ENCODE data around the gene TCF25. TPM values are rescaled to one million over a fixed set of nuclear protein-coding genes. Genes with fewer than 3 reads are reported as not detected.

TCF25 gene
- total RNA-seq, 1 experiment from 2014 or later = 76.6 TPM

DNA sequence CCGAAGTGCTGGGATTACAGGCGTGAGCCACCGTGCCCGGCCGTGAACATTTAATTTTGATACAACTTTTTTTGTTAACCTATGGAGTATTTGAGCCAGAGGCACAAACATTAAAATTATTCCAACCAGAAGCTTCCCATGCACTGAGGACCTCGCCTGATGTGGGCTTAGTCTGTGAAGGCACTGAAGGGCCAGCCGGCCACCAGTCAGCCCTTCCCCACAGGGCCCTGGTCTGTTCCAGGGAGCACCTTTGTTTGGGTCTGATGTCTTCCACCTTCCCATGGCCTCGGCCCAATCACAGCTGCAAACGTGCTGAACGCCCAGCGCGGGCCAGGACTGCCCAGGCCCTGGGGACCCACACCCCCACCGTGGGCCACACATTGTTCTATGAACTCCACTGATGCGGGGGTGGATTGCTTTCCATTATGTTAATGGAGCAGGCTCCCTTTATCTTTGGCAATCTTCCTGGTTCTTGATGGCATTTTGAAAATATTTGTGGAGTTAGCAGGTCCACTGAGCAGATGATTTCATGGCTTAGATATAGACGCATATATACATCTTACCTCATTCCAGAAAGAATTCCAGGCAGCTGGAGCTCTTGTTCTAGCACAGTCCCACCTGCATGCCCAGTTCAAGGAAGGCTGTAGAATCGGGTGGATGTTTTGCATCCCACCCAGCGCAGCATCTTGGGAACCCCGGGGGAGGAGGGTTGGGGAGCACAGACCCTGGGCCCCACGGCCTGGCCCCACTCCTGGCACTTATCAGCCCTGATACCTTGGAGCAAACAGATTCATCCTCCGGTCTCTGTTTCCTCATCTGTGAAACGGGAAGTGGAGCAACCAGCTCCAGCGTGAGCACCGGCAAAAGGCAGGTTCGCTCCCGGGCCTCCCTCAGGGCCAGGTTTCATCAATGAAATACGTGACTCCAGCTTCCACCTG, 30.7 kb upstream of the TCF25 start:
- DNase-seq (ENCODE audit: low read depth, low spot score) = no peak
- in situ Hi-C loops (cut with HindIII; ENCODE audit: low pct_unique_long_range_greater_than_20kb, low sequenced_read_pairs) = no loop called here

DNA sequence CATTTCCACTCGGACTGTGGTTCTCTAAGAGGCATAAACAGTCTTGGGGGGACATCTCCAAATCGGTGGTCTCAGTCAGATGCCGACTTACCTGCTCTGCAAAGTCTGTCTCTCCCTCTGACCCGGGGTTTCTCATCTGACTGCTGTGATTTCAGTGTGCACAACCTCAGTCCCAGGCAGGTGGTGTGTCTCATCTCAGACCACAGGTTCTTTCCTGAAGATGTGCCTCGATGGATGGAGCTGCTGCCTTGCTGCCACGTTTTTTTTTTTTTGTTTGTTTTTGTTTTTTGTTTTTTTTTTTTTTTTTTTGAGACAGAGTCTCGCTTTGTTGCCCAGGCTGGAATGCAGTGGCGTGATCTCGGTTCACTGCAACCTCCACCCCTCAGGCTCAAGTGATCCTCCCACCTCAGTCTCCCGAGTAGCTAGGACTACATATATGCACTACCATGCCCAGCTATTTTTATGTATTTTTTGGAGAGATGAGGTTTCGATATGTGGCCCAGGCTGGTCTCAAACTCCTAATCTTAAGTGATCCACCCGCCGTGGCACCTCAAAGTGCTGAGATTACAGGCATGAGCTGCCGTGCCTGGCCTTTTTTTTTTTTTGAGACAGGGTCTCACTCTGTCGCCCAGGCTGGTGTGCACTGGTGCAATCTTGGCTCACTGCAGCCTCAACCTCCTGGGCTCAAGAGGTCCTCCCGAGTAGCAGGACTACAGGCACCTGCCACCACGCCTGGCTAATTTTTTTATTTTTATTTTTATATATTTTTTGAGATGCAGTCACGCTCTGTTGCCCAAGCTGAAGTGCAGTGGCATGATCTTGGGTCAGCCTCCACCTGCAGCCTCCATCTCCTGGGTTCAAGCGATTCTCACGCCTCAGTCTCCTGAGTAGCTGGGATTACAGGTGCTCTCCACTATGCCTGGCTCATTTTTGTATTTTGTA, 29.7 kb upstream of the TCF25 start:
- DNase-seq (ENCODE audit: low read depth, low spot score) = no peak
- in situ Hi-C loops (cut with HindIII; ENCODE audit: low pct_unique_long_range_greater_than_20kb, low sequenced_read_pairs) = no loop called here

DNA sequence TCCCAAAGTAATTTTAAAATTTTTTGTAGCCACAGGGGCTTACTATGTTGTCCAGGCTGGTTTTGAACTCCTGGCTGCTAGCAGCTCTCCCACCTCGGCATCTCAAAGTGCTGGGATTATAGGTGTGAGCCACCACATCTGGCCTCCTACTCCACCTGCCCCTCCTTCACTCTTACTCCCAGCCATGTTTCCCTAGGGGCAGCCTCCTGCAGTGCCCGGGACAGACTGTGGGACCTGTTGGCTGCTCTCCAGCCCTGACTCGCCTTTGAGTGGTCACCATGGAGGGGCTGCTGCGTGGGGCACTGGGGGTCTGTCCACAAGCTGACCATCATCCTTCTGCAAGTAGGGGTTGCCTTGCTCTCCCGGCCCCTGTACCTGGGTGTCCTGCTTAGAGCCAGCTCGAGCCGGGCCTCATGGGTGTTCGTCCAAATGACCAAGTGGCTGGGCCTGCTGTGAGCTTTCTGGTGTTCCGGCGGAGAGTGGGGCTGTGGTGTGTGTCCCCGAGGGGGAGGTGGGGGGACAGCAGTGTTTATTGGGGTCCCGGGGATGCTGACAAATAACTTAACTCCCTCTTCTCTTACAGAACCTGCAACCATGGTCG, 28.6 kb upstream of the TCF25 start:
- no peak for DNase-seq (ENCODE audit: low read depth, low spot score)
- in situ Hi-C loops (cut with HindIII; ENCODE audit: low pct_unique_long_range_greater_than_20kb, low sequenced_read_pairs) = no loop called here

DNA sequence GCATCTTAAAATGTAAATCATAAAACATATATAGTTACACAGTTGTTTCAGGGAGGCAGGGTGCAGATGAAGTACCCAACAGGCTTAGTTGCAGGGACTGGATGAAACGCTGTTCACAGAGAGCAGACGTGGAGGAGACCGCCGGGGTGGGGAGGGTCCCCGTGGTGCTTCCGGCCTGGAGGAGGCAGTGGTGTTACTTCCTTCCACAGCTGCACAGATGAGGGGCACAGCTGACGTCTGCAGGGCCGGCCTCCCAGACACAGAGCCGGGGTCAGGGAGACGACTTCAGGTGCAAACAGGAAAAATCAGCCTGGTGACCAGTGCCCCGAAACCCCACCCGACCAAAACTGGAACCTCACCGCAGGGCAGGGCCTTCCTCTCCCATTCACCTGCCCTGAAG, 28.0 kb upstream of the TCF25 start:
- no peak for DNase-seq (ENCODE audit: low read depth, low spot score)
- in situ Hi-C loops (cut with HindIII; ENCODE audit: low pct_unique_long_range_greater_than_20kb, low sequenced_read_pairs) = no loop called here

DNA sequence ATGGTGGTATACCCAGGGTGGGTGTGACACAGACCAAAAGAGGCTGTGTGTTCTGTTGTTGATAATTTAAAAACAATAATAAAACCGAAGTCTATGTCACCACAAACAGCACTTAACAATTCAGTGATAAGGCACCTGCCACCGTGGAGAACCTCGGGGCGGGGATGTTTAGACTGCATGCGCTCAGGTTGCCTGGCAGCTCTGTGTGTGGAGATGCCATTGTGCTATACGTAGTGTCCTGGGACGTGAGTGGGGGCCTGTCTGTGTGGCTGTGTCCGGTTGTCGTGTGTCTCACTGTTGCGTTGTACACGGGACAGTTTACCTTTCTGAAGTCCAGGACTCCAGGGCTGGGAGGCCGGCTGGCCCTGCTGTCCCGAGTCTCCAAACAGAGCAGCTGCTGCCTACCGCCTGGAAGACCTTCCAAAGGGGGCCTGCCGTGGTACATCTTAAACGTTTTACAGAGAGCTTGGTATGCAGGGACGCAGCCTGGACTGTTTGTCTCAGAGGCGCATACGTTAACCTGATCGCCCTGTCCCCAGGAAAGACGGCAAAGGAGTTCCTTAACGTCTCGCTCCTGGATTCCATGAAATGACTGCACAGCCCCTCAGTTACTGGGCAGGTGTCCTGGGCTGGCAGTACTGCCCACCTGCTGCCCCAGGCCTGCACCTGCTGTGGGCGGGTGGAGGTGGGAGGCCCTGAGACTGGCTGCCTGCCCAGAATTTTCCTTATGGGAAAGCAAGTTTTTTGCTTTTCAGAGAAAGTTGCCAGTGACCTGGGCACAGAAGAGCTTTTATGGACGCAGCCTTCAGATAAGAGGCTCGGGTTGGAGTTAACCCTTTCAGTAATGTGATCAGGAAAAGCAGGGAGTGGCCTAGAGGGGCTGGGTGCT, 26.1 kb upstream of the TCF25 start:
- in situ Hi-C loops (cut with HindIII; ENCODE audit: low pct_unique_long_range_greater_than_20kb, low sequenced_read_pairs) = no loop called here
- DNase-seq (ENCODE audit: low read depth, low spot score) = no peak

DNA sequence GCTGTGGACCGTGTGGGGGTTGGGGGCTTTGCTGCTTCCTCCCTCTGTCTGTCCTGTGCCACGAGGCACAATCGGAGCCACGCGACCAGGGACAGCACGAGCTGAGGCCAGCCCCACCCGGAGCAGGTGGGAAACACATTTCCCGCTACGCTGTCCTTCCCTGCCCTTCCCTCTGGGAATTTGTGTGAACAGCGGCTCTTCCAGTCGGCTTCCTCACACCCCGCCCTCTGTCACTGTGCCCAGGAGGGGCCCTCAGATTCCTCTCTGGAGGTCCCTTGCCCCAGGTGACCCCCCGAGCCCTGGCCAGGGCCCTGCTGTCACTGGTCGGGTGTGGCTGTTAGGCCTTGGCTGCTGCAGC, 25.5 kb upstream of the TCF25 start:
- in situ Hi-C loops (cut with HindIII; ENCODE audit: low pct_unique_long_range_greater_than_20kb, low sequenced_read_pairs) = no loop called here
- DNase-seq (ENCODE audit: low read depth, low spot score) = no peak

DNA sequence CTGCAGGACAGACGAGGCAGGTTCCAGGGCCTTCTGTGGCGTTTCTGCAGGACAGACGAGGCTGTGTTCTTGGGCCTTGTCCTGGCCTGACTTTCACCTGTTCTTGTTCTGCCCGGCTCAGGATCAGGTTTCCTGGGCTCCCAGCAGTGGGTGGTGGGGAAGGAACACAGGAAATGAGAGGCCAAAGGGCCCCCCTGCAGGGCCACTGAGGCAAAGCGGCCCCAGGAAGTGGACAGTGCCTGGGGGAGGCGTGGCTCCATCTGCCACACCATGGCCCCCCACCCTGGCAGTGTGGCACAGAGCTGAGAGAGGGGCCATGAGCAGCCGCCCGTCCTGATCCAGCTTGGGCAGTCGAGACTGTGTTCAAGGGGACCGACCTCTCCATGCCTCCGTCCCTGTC, 24.4 kb upstream of the TCF25 start:
- in situ Hi-C loops (cut with HindIII; ENCODE audit: low pct_unique_long_range_greater_than_20kb, low sequenced_read_pairs) = no loop called here
- DNase-seq (ENCODE audit: low read depth, low spot score) = no peak

DNA sequence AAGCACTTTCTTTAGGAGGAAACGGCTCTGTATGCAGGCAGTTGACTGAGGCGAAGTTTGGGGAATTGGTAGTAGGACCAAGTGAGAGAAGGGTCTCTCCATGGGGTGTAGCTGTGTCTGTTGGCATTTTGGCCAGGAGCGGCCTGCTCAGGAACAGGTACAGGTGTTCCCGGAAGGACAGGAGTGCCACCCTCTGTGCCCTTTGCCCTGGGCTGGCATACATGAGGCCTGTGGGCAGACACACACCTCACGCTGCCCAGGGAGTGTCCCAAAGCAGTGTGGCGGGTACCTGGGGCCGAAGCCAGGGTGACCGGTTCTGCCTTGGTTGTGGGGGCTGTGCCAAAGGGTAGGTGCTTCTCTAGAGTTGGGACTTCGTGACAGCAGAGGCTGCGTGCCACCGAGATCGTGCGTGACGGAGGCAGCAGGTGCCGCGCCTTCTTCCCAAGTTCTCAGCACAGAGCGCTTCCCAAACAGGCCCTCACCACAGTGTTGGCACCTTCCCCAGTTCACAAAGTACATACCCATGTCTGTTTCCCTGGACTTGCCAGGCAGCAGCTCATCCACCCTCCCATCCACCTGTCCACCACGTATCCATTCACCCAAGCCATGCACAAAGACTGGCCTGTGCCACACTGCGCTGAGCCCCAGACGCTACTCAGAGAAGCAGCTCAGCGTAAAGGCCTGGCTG, 19.9 kb upstream of the TCF25 start:
- no peak for DNase-seq (ENCODE audit: low read depth, low spot score)
- in situ Hi-C loops (cut with HindIII; ENCODE audit: low pct_unique_long_range_greater_than_20kb, low sequenced_read_pairs) = no loop called here

DNA sequence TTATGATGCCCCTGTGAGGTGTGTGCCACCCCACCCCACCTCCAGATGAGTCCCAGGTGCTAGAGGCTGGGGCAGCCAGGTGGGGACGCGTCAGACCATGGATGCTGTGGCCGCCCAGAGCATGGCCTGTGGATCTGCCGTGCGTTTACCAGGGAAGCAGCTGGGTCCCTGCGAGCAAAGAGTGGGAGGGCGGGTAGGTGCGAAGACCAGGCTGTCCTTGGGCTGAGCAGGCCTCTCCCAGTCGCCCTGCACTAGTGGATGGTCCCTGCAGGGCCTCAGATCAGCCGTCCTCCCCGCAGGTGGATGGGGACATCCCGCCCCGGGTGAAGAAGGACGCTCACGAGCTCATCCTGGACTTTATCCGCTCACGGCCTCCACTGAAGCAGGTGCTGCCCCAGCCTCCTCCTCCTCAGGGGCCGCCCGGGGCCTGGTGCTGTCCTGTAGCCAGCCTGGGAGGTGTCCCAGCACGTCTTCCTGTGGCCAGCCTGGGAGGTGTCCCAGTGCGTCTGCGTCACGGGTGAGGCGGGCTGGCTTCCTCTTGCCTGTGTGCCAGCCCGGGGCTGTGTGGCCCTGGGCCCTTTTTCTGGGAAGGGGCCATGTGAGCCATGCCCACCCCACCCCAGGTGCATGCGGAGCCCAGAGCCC, 18.0 kb upstream of the TCF25 start:
- DNase-seq (ENCODE audit: low read depth, low spot score) = no peak
- in situ Hi-C loops (cut with HindIII; ENCODE audit: low pct_unique_long_range_greater_than_20kb, low sequenced_read_pairs) = no loop called here

DNA sequence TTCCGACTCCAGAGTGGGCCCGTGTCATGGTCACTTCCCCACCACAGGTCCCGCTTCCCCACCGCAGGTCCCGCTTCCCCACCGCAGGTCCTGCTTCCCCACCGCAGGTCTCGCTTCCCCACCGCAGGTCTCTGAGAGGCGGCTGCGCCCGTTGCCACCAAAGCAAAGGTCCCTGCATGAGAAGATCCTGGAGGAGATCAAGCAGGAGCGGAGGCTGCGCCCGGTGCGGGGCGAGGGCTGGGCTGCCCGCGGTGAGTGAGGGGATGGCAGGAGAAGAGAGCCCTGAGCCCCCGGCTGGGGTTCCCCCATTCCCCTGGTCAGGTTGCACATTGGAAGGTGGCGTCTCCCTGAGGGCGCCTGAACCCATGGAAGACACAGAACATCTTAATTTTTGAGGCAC, 17.4 kb upstream of the TCF25 start:
- no peak for DNase-seq (ENCODE audit: low read depth, low spot score)
- in situ Hi-C loops (cut with HindIII; ENCODE audit: low pct_unique_long_range_greater_than_20kb, low sequenced_read_pairs) = no loop called here

DNA sequence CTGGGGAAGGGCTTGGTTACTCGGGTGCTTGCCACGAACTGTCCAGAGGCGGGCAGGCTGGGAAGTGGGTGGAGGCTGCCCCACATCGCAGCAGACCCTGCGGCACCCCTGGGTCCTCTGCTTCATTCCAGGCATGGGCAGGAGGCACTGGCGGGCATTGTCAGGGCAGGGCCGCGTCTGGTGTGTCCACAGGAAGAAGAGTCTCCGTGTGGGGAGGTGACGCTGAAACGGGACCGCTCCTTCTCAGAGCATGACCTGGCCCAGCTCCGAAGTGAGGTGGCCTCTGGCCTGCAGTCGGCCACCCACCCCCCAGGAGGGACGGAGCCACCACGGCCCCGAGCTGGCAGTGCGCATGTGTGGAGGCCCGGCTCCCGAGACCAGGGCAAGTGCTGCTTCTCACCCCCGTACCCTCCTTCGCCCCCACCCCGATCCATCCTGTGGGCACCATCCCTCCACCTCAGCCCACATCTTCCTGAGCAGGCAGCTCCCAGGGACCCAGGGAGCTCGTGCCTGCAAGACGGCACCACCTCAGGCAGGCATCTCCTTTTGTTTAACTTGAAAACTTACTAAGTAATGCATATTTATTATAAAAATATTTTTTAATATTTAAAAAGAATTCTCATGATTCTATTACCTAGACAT, 14.3 kb upstream of the TCF25 start:
- in situ Hi-C loops (cut with HindIII; ENCODE audit: low pct_unique_long_range_greater_than_20kb, low sequenced_read_pairs) = no loop called here
- no peak for DNase-seq (ENCODE audit: low read depth, low spot score)

DNA sequence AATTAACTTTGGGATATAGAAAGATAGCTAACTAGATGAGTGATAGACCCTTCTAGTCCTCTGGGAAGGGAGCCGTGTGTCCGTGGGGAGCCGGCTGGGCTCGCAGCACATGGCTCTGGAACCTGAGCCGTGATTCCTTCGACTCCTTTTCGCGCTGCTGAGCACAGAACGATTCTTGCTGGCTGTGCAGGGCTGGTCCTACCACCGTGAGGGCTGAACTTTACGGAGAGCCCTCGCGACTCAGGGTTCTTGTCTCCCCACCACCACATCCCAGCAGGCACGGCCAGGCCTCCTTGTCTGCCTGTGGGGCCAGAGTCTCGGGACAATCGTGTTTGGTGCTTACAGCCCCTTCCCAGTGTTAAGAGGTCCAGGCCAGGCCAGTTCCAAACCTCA, 13.8 kb upstream of the TCF25 start:
- no peak for DNase-seq (ENCODE audit: low read depth, low spot score)
- in situ Hi-C loops (cut with HindIII; ENCODE audit: low pct_unique_long_range_greater_than_20kb, low sequenced_read_pairs) = no loop called here

DNA sequence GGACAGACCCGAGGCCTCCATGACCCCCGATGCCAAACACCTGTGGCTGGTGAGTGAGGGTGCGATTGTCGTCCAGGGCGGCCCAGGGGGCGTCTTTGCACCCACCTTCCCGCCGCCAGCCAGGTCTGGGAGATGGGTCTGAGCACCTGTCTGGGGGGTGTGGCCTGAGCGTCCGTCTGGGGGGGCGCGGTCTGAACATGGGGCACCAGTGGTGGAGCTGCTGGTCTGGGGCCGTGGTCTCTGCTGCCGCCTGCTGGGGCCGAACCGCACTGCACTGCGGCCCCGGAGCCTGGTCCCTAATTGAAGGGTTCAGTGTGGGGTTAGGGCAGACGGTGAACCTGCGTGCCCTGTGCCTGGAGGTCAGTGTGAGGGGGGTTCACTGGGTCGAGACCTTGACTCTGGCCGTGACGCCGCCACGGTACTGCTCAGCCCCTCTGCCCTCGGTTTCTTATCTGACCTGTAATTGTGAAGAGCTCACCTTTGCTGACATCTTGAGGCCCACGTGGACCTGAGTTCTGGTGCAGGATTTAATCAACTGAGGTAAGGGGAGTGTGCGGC, 12.6 kb upstream of the TCF25 start:
- in situ Hi-C loops (cut with HindIII; ENCODE audit: low pct_unique_long_range_greater_than_20kb, low sequenced_read_pairs) = no loop called here
- peak; percentile 56 for DNase-seq (ENCODE audit: low read depth, low spot score)

DNA sequence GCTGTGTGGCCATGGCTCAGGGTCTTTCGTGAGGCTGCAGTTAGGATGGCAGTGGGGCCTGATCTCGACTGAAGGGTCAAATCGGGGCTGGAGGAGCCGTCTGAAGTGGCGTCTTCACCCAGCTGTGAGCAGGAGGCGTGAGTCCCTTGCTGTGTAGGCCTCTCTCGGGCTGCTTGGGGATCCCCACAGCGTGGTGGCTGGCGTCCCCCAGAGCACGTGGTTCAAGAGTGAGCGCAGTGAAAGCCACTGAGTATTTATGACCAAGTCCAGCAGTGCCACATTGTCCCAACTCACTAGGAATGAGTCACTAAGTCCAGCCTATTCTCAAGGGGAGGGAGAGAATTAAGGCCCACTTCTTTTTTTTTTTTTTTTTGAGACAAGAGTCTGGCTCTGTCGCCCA, 11.7 kb upstream of the TCF25 start:
- in situ Hi-C loops (cut with HindIII; ENCODE audit: low pct_unique_long_range_greater_than_20kb, low sequenced_read_pairs) = no loop called here
- no peak for DNase-seq (ENCODE audit: low read depth, low spot score)

DNA sequence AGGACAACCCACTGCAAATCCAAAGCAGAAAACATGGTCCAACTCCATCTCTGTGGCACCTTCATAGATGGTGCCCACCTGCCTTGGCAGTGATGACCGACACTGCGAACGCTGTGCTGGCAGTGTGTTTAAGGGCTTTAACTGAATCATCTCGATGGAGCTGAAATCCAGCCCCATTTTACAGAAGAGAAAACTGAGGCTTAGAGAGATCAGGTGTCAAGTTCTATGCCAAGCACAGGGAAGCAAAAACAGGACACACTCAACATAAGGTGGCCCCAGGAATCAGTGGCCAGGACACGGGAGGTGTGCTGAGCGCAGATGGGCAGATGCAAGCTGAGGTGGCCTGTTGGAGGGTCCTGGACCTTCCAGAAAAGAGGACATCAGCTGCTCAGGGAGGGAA, 10.7 kb upstream of the TCF25 start:
- in situ Hi-C loops (cut with HindIII; ENCODE audit: low pct_unique_long_range_greater_than_20kb, low sequenced_read_pairs) = no loop called here
- DNase-seq (ENCODE audit: low read depth, low spot score) = no peak

All from SK-MEL-5 (cell line).